ENCODE results near the gene CD7. TPM values are rescaled to one million over a fixed set of nuclear protein-coding genes. Genes with fewer than 3 reads are reported as not detected.

Gene CD7
- total and polyA plus RNA-seq, 2 donors (not counting 1 experiment from before 2014, with no cell fraction given): 0.67 to 1.3 TPM

DNA sequence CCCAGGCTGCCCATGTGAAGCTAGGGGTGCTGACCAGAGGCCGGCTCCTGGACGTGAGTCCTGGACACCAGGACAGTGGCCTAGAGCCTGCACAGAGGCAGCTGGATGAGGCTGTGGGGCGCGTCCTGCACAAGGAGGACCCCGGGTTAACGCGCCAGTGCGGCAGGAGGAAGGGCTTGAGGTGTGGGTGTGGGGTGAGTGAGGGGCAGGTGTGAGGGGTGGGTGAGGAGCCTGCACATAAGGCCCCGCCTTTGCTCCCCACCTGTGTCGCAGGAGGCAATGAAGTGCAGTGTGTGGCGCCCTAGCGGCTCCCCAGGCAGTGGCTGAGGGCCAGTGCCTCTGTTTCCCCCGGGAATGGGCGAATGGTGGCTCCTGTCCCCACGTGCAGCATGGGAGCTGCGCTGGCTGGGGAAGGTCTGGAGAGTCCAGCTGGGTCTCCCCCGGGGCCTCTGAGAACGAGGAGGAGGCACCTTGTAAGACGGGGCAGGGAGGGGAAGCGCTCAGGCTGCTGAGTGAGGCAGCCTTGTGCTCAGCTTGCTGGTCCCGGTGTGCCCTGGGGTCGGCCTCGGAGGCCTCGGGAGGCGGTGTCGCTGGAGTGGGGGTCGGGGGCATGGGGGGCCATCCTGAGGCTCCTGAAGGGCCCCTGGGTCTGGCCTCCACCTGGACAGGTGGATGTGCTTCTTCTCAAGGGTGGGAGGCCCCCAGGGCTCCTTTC, 3.2 kb downstream of the CD7 start:
- Mint-ChIP-seq H3K4me1 (peaks cover 15% of the 10 kb centered on the region), H3K9me3 (ENCODE audit: insufficient read depth) (no peaks in the 10 kb centered on the region), H3K27me3 (peaks cover 25% of the 10 kb centered on the region), H3K27ac (no peak overlapping the region), H3K4me3 (no peak overlapping the region)
- H3K9ac ChIP-seq (ENCODE audit: low read length): no peak overlapping the region
- ATAC-seq (ENCODE audit: low read depth) (no peak), DNase-seq (peak; percentile 44)
- H3K9me3 ChIP-seq (ENCODE audit: control extremely low read depth in 1 of 3, control insufficient read depth in 2 of 3, insufficient read depth in 1 of 3, low read length in 2 of 3): peaks cover 0 to 23% (median 0%) of the 10 kb centered on the region in 3 donors
- no peak overlapping the region for H3K27ac ChIP-seq (ENCODE audit: low read length in 2 of 2)
- no peak overlapping the region for H2AFZ ChIP-seq (ENCODE audit: insufficient read depth, low read depth, low read length, poor library complexity, severe bottlenecking)
- no peaks in the 10 kb centered on the region for H4K20me1 ChIP-seq (ENCODE audit: control insufficient read depth, insufficient read depth, low read length, poor library complexity, severe bottlenecking)
- intact Hi-C loops (cut with micrococcal nuclease): no loop called here
- no peaks in the 10 kb centered on the region for H3K79me2 ChIP-seq (ENCODE audit: control insufficient read depth, insufficient read depth, low read length)
- 54% methylated on average over 26 of the region's 27 CpGs for WGBS (ENCODE audit: insufficient coverage)
- ChIA-PET POLR2A (interaction anchor here (1.1 kb wide), 1 partner anchor 16 kb away, joined by 4 read pairs; no protein-coding TSS in a partner anchor), CTCF (interaction anchor here (2.1 kb wide), 1 partner anchor 14 kb away, joined by 11 read pairs; no protein-coding TSS in a partner anchor)
- TF ChIP-seq, protein P1, sequence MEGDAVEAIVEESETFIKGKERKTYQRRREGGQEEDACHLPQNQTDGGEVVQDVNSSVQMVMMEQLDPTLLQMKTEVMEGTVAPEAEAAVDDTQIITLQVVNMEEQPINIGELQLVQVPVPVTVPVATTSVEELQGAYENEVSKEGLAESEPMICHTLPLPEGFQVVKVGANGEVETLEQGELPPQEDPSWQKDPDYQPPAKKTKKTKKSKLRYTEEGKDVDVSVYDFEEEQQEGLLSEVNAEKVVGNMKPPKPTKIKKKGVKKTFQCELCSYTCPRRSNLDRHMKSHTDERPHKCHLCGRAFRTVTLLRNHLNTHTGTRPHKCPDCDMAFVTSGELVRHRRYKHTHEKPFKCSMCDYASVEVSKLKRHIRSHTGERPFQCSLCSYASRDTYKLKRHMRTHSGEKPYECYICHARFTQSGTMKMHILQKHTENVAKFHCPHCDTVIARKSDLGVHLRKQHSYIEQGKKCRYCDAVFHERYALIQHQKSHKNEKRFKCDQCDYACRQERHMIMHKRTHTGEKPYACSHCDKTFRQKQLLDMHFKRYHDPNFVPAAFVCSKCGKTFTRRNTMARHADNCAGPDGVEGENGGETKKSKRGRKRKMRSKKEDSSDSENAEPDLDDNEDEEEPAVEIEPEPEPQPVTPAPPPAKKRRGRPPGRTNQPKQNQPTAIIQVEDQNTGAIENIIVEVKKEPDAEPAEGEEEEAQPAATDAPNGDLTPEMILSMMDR (IDR thresholded peaks at IDR 0.05): no peak
- TF ChIP-seq EZH2 (IDR thresholded peaks at IDR 0.05; ENCODE audit: borderline replicate concordance, insufficient read depth, low read depth, low read length, poor library complexity, severe bottlenecking): no peak
- no peaks in the 10 kb centered on the region for H3K36me3 ChIP-seq (replicated peaks in 1 of 2; ENCODE audit: control extremely low read depth in 1 of 2, control insufficient read depth in 1 of 2, extremely low read depth in 1 of 2, insufficient read depth in 2 of 2, low read length in 1 of 2)
- no peak overlapping the region for H3K4me3 ChIP-seq (ENCODE audit: control extremely low read depth in 1 of 5, extremely low read depth in 1 of 5, insufficient read depth in 1 of 5, low read depth in 2 of 5, low read length in 4 of 5)
- peak overlapping the region; percentile 33 for H3K4me2 ChIP-seq (replicated peaks; ENCODE audit: low read depth, low read length, poor library complexity, severe bottlenecking)
- peaks cover 18 to 25% of the 10 kb centered on the region in 2 donors for H3K4me1 ChIP-seq (ENCODE audit: control insufficient read depth in 2 of 2, insufficient read depth in 2 of 2, low read length in 2 of 2)
- H3K27me3 ChIP-seq (replicated peaks in 1 of 4; ENCODE audit: control extremely low read depth in 1 of 4, control insufficient read depth in 3 of 4, insufficient read depth in 4 of 4, low read length in 3 of 4): peaks cover 0 to 34% (median 10%) of the 10 kb centered on the region in 4 experiments
